GM23338 (cell line): Measurements from ENCODE around the gene BTBD3. TPM values are rescaled to one million over a fixed set of nuclear protein-coding genes. Genes with fewer than 3 reads are reported as not detected.

ENCODE experiments used
- ATAC-seq: fragments of 200-7000 bp; cut with Tn5 transposase; 3 replicates; pipeline ENCODE4 v1.9.1; 2020
- DNase-seq: peaks from one replicate; pipeline ENCODE4 v3.0.0-alpha.2; 2015; ENCODE audit warnings: low spot score
- H2AFZ ChIP-seq: fragments of 200-600 bp; sonication (generic); 2 replicates; pipeline ENCODE4 v1.8.0; 2016; ENCODE audit warnings: antibody characterized with exemption, mild to moderate bottlenecking, moderate library complexity
- H3F3A ChIP-seq: fragments of 200-600 bp; sonication (generic); replicated peaks from 2 replicates; pipeline ENCODE4 v1.8.0; 2017; ENCODE audit warnings: antibody characterized with exemption, mixed run types, low read depth
- H3K27ac ChIP-seq: fragments of 200-600 bp; sonication (generic); 2 replicates; pipeline ENCODE4 v1.6.1; 2016; ENCODE audit warnings: low read depth
- H3K27me3 ChIP-seq: fragments of 200-600 bp; sonication (generic); 2 replicates; pipeline ENCODE4 v1.8.0; 2016; ENCODE audit warnings: mild to moderate bottlenecking, mixed run types, moderate library complexity; ENCODE audit not compliant: insufficient read depth
- H3K36me3 ChIP-seq: fragments of 200-600 bp; sonication (generic); 2 replicates; pipeline ENCODE4 v1.8.0; 2016; ENCODE audit warnings: mild to moderate bottlenecking; ENCODE audit not compliant: insufficient read depth
- H3K4me1 ChIP-seq: fragments of 200-600 bp; sonication (generic); 2 replicates; pipeline ENCODE4 v1.8.0; 2016; ENCODE audit warnings: mild to moderate bottlenecking, moderate library complexity; ENCODE audit not compliant: insufficient read depth
- H3K4me2 ChIP-seq: fragments of 200-600 bp; sonication (generic); 2 replicates; pipeline ENCODE4 v1.7.1; 2017; ENCODE audit warnings: mixed run types
- H3K4me3 ChIP-seq: fragments of 200-600 bp; sonication (generic); 2 replicates; pipeline ENCODE4 v1.6.1; 2016; ENCODE audit warnings: mixed run types
- H3K79me2 ChIP-seq: fragments of 200-600 bp; sonication (generic); replicated peaks from 2 replicates; pipeline ENCODE4 v1.8.0; 2017; ENCODE audit warnings: mild to moderate bottlenecking; ENCODE audit not compliant: insufficient read depth
- H3K9me2 ChIP-seq: fragments of 200-600 bp; sonication (generic); 2 replicates; pipeline ENCODE4 v1.8.0; 2017; ENCODE audit not compliant: insufficient read depth
- H4K20me1 ChIP-seq: fragments of 200-600 bp; sonication (generic); replicated peaks from 2 replicates; pipeline ENCODE4 v1.8.0; 2017; ENCODE audit warnings: mild to moderate bottlenecking; ENCODE audit not compliant: insufficient read depth
- H3K27ac Mint-ChIP-seq: 2 replicates; pipeline ENCODE4 v1.8.0; 2020; ENCODE audit warnings: inconsistent platforms, mild to moderate bottlenecking, moderate library complexity, mixed read lengths
- H3K27me3 Mint-ChIP-seq: 3 replicates; pipeline ENCODE4 v1.8.0; 2022; ENCODE audit warnings: low read depth, mild to moderate bottlenecking, moderate library complexity, mixed read lengths, inconsistent platforms; ENCODE audit not compliant: insufficient read depth, poor library complexity
- H3K36me3 Mint-ChIP-seq: 3 replicates; pipeline ENCODE4 v1.8.0; 2021; ENCODE audit warnings: low read depth, mild to moderate bottlenecking, inconsistent platforms, moderate library complexity, mixed read lengths
- H3K4me1 Mint-ChIP-seq: 3 replicates; pipeline ENCODE4 v1.8.0; 2020; ENCODE audit warnings: mild to moderate bottlenecking, inconsistent platforms, mixed read lengths
- H3K4me3 Mint-ChIP-seq: 3 replicates; pipeline ENCODE4 v1.8.0; 2021; ENCODE audit warnings: moderate library complexity, mild to moderate bottlenecking, inconsistent platforms, mixed read lengths
- H3K9me3 Mint-ChIP-seq: 3 replicates; pipeline ENCODE4 v1.8.0; 2020; ENCODE audit warnings: moderate library complexity, mild to moderate bottlenecking, inconsistent platforms, mixed read lengths
- CREB1 ChIP-seq: fragments of 250-450 bp; sonication (Bioruptor Pico); IDR thresholded peaks from 2 replicates; pipeline ENCODE4 v1.5.0; 2020; ENCODE audit warnings: low read depth, mild to moderate bottlenecking, moderate library complexity
- CTCF ChIP-seq, 2 experiments: fragments of 200-600 bp in 1 of 2; sonication (generic) in 1 of 2; conservative IDR thresholded peaks; 2 replicates each; pipeline versions ENCODE4 v1.5.1 to v1.6.1; 2016 to 2017; ENCODE audit warnings: antibody characterized with exemption in 2 of 2, low read depth in 2 of 2, mild to moderate bottlenecking in 2 of 2, moderate library complexity in 1 of 2
- ETS1 ChIP-seq: IDR thresholded peaks from 2 replicates; pipeline ENCODE4 v1.6.1; 2016; ENCODE audit warnings: antibody characterized with exemption
- EZH2 ChIP-seq: fragments of 200-600 bp; sonication (generic); IDR thresholded peaks from one replicate; pipeline ENCODE4 v1.8.0; 2017; ENCODE audit warnings: antibody characterized with exemption, mild to moderate bottlenecking, low read depth; ENCODE audit not compliant: unreplicated experiment
- EZH2phosphoT487 ChIP-seq: fragments of 200-600 bp; sonication (generic); IDR thresholded peaks from one replicate; pipeline ENCODE4 v1.8.1; 2018; ENCODE audit warnings: antibody characterized with exemption; ENCODE audit not compliant: unreplicated experiment
- JUNB ChIP-seq: IDR thresholded peaks from one replicate; pipeline ENCODE4 v1.6.1; 2016; ENCODE audit warnings: antibody characterized with exemption; ENCODE audit not compliant: unreplicated experiment
- NANOG ChIP-seq: IDR thresholded peaks from 2 replicates; pipeline ENCODE4 v1.6.1; 2016; ENCODE audit warnings: antibody characterized with exemption, borderline replicate concordance
- REST ChIP-seq: IDR thresholded peaks from one replicate; pipeline ENCODE4 v1.6.1; 2018; ENCODE audit warnings: antibody characterized with exemption; ENCODE audit not compliant: unreplicated experiment
- STAT1 ChIP-seq: IDR thresholded peaks from one replicate; pipeline ENCODE4 v1.6.1; 2016; ENCODE audit warnings: antibody characterized with exemption; ENCODE audit not compliant: unreplicated experiment
- ZNF114 ChIP-seq: fragments of 250-450 bp; sonication (Bioruptor Pico); IDR thresholded peaks from 2 replicates; pipeline ENCODE4 v1.5.0; 2020; ENCODE audit warnings: mild to moderate bottlenecking, moderate library complexity
- ZNF331 ChIP-seq: fragments of 250-450 bp; sonication (Bioruptor Pico); IDR thresholded peaks from 2 replicates; pipeline ENCODE4 v1.5.0; 2020; ENCODE audit warnings: low read depth, mild to moderate bottlenecking, moderate library complexity
- ZNF462 ChIP-seq: fragments of 250-450 bp; sonication (Bioruptor Pico); IDR thresholded peaks from 2 replicates; pipeline ENCODE4 v1.5.0; 2020; ENCODE audit warnings: mild to moderate bottlenecking, moderate library complexity
- polyA plus RNA-seq: library from polyadenylated mRNA; unstranded; fragments of >200 nt; fragmentation: Nextera tagmentation; extraction: Ambion mirVana; gene quantifications from 2 replicates; pipeline ENCODE4 v1.2.1, GENCODE V29; 2016
- total RNA-seq: library from RNA; depleted of rRNA; stranded (reverse); fragments of >200 nt; shearing (Covaris generic); gene quantifications from 2 replicates; pipeline ENCODE4 v1.2.3, GENCODE V29; 2014

The BTBD3 gene
- total and polyA plus RNA-seq, 2 experiments from 2014 or later = 11.8 to 45.1 TPM

- Mint-ChIP-seq H3K4me3 (no peak overlapping the region), H3K36me3 (no peaks in the 10 kb centered on the region), H3K27ac (peak overlapping the region; percentile 4; the same call in 1 of the 2 replicates), H3K27me3 (peaks cover 5% of the 10 kb centered on the region), H3K4me1 (peaks cover 48% of the 10 kb centered on the region), H3K9me3 (no peaks in the 10 kb centered on the region)
- Histone ChIP-seq H3K4me2 (0 out of 2 replicates have a peak overlapping the region, but pooled peaks have one; percentile 16), H3F3A (no peaks in the 10 kb centered on the region), H3K9me2 (no peaks in the 10 kb centered on the region), H3K27me3 (no peaks in the 10 kb centered on the region), H3K79me2 (peaks cover 91% of the 10 kb centered on the region), H3K4me1 (peaks cover 29% of the 10 kb centered on the region), H4K20me1 (peaks cover 22% of the 10 kb centered on the region; the same call in 1 of the 2 replicates), H2AFZ (no peak overlapping the region), H3K27ac (no peak overlapping the region), H3K36me3 (no peaks in the 10 kb centered on the region), H3K4me3 (no peak overlapping the region)
- TF ChIP-seq CREB1 (CRISPR knock-in tag) (no peak), REST (no peak), NANOG (no peak), EZH2phosphoT487 (no peak), STAT1 (no peak), JUNB (no peak), ZNF331 (no peak), EZH2 (no peak), ZNF462 (no peak), ZNF114 (no peak), CTCF (conservative IDR thresholded peaks at IDR 0.05; ENCODE audit: low read depth in 2 of 2) (no peak), ETS1 (no peak)
- ATAC-seq = no peak
- no peak for DNase-seq
These were observed 21.8 kb upstream of the BTBD3 start for GRCh38 chr20:11895861-11896387.
